GM23338 (cell line): ENCODE results near the gene NPAS2. TPM values are rescaled to one million over a fixed set of nuclear protein-coding genes. Genes with fewer than 3 reads are reported as not detected.

Source experiments
- EZH2phosphoT487 ChIP-seq: fragments of 200-600 bp; sonication (generic); IDR thresholded peaks from one replicate; pipeline ENCODE4 v1.8.1; 2018; ENCODE audit warnings: antibody characterized with exemption; ENCODE audit not compliant: unreplicated experiment
- JUNB ChIP-seq: IDR thresholded peaks from one replicate; pipeline ENCODE4 v1.6.1; 2016; ENCODE audit warnings: antibody characterized with exemption; ENCODE audit not compliant: unreplicated experiment
- POLR2AphosphoS5 ChIP-seq: IDR thresholded peaks from 2 replicates; pipeline ENCODE4 v1.6.1; 2016; ENCODE audit warnings: antibody characterized with exemption, low read depth
- REST ChIP-seq: IDR thresholded peaks from one replicate; pipeline ENCODE4 v1.6.1; 2018; ENCODE audit warnings: antibody characterized with exemption; ENCODE audit not compliant: unreplicated experiment
- ZNF114 ChIP-seq: fragments of 250-450 bp; sonication (Bioruptor Pico); IDR thresholded peaks from 2 replicates; pipeline ENCODE4 v1.5.0; 2020; ENCODE audit warnings: mild to moderate bottlenecking, moderate library complexity
- ZNF462 ChIP-seq: fragments of 250-450 bp; sonication (Bioruptor Pico); IDR thresholded peaks from 2 replicates; pipeline ENCODE4 v1.5.0; 2020; ENCODE audit warnings: mild to moderate bottlenecking, moderate library complexity
- polyA plus RNA-seq: library from polyadenylated mRNA; unstranded; fragments of >200 nt; fragmentation: Nextera tagmentation; extraction: Ambion mirVana; gene quantifications from 2 replicates; pipeline ENCODE4 v1.2.1, GENCODE V29; 2016
- total RNA-seq: library from RNA; depleted of rRNA; stranded (reverse); fragments of >200 nt; shearing (Covaris generic); gene quantifications from 2 replicates; pipeline ENCODE4 v1.2.3, GENCODE V29; 2014

The NPAS2 gene
- total and polyA plus RNA-seq, 2 experiments from 2014 or later: 0.56 to 1.1 TPM

- TF ChIP-seq REST: no peak
- TF ChIP-seq POLR2AphosphoS5: no peak
- no peak for TF ChIP-seq ZNF462 (CRISPR knock-in tag)
- TF ChIP-seq JUNB: no peak
- no peak for TF ChIP-seq ZNF114 (CRISPR knock-in tag)
- no peak for TF ChIP-seq EZH2phosphoT487
Observed at GRCh38 chr2:101002562-101003277, 182.8 kb downstream of the NPAS2 start (continued).
